ENCODE results near the gene S100A11. TPM values are rescaled to one million over a fixed set of nuclear protein-coding genes. Genes with fewer than 3 reads are reported as not detected.

Gene S100A11
- total and polyA plus RNA-seq, 9 of the 15 experiments (the other 6 are each of a cell fraction or from before 2014, with no cell fraction given), result 131 to 808 (median 235) TPM

DNA sequence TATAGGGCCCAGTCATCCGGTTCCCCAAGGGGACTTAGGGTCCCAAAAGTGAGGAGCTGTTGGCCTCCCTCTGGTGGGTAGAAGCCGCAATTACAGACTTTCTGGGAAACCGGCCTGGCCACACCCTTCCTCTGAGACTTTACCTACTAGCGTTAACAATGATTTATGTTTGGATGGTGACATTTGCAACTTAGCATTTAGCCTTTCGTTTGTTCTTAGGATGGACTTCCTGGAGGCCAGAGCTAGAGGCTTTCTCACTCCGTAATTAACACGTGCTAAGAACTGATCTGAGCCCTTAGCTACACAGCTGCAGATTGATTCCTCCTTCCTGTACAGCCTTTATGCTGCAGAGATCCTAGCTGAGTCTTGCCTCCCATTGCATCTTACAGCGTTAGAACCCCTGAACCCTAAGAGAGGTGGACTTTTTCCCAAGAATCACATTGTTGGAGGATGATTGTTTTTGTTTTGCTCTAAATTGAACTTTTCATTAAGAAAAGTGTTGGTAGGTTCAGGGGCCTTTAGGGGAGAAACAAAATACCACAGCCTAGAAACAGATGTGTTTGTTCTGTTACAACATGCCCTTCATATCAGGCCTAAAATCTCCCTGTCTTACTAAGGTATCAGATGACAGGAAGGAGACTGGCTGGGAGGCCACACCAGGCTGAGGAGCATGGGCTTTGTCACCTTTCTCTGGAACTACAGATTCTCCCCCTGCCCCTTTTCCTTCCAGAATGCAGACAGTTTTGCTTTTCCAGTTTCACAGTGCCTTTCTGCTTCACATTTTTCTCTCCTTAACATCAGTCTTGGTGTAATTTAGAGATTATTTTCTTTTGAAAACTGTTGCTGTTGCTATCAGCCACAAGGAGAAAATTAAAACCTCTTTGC, 1.9 kb downstream of the S100A11 start (continued):
- TF ChIP-seq ZC3H4 (CRISPR knock-in tag; IDR thresholded peaks at IDR 0.05; ENCODE audit: borderline replicate concordance), result no peak
- TF ChIP-seq, protein P1, sequence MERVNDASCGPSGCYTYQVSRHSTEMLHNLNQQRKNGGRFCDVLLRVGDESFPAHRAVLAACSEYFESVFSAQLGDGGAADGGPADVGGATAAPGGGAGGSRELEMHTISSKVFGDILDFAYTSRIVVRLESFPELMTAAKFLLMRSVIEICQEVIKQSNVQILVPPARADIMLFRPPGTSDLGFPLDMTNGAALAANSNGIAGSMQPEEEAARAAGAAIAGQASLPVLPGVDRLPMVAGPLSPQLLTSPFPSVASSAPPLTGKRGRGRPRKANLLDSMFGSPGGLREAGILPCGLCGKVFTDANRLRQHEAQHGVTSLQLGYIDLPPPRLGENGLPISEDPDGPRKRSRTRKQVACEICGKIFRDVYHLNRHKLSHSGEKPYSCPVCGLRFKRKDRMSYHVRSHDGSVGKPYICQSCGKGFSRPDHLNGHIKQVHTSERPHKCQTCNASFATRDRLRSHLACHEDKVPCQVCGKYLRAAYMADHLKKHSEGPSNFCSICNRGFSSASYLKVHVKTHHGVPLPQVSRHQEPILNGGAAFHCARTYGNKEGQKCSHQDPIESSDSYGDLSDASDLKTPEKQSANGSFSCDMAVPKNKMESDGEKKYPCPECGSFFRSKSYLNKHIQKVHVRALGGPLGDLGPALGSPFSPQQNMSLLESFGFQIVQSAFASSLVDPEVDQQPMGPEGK (CRISPR knock-in tag; IDR thresholded peaks at IDR 0.05; ENCODE audit: borderline replicate concordance), result no peak
- TF ChIP-seq ZNF507 (tag; conservative IDR thresholded peaks at IDR 0.05), result no peak
- TF ChIP-seq TAL1 (IDR thresholded peaks at IDR 0.05), result no peak
- peak; percentile 93 for TF ChIP-seq GATA2 (CRISPR knock-in tag; IDR thresholded peaks at IDR 0.05)
- TF ChIP-seq PYGO2 (tag; IDR thresholded peaks at IDR 0.05), result no peak
- TF ChIP-seq SAFB (IDR thresholded peaks at IDR 0.05; ENCODE audit: borderline replicate concordance, low read depth, low read length), result no peak
- TF ChIP-seq NR2F6 (CRISPR knock-in tag; IDR thresholded peaks at IDR 0.05), result no peak
- TF ChIP-seq KDM5B (IDR thresholded peaks at IDR 0.05; ENCODE audit: insufficient replicate concordance, low read depth, low read length), result peak; percentile 33
- no peak for TF ChIP-seq ZNF436 (CRISPR knock-in tag; IDR thresholded peaks at IDR 0.05)
- no peak for TF ChIP-seq KDM4B (IDR thresholded peaks at IDR 0.05; ENCODE audit: borderline replicate concordance in 2 of 2, low read depth in 1 of 2)
- no peak for TF ChIP-seq ELF4 (CRISPR knock-in tag; IDR thresholded peaks at IDR 0.05)
- no peak for TF ChIP-seq ZBTB34 (CRISPR knock-in tag; IDR thresholded peaks at IDR 0.05)
- TF ChIP-seq ZNF586 (CRISPR knock-in tag; conservative IDR thresholded peaks at IDR 0.05), result no peak
- 0 out of 4 replicates have a peak, but pooled peaks of 1 of the 2 experiments have one; percentile 58 for TF ChIP-seq SIN3A (IDR thresholded peaks at IDR 0.05; ENCODE audit: borderline replicate concordance in 2 of 2, control insufficient read depth in 1 of 2, low read depth in 2 of 2, low read length in 2 of 2)
- TF ChIP-seq, protein P2, sequence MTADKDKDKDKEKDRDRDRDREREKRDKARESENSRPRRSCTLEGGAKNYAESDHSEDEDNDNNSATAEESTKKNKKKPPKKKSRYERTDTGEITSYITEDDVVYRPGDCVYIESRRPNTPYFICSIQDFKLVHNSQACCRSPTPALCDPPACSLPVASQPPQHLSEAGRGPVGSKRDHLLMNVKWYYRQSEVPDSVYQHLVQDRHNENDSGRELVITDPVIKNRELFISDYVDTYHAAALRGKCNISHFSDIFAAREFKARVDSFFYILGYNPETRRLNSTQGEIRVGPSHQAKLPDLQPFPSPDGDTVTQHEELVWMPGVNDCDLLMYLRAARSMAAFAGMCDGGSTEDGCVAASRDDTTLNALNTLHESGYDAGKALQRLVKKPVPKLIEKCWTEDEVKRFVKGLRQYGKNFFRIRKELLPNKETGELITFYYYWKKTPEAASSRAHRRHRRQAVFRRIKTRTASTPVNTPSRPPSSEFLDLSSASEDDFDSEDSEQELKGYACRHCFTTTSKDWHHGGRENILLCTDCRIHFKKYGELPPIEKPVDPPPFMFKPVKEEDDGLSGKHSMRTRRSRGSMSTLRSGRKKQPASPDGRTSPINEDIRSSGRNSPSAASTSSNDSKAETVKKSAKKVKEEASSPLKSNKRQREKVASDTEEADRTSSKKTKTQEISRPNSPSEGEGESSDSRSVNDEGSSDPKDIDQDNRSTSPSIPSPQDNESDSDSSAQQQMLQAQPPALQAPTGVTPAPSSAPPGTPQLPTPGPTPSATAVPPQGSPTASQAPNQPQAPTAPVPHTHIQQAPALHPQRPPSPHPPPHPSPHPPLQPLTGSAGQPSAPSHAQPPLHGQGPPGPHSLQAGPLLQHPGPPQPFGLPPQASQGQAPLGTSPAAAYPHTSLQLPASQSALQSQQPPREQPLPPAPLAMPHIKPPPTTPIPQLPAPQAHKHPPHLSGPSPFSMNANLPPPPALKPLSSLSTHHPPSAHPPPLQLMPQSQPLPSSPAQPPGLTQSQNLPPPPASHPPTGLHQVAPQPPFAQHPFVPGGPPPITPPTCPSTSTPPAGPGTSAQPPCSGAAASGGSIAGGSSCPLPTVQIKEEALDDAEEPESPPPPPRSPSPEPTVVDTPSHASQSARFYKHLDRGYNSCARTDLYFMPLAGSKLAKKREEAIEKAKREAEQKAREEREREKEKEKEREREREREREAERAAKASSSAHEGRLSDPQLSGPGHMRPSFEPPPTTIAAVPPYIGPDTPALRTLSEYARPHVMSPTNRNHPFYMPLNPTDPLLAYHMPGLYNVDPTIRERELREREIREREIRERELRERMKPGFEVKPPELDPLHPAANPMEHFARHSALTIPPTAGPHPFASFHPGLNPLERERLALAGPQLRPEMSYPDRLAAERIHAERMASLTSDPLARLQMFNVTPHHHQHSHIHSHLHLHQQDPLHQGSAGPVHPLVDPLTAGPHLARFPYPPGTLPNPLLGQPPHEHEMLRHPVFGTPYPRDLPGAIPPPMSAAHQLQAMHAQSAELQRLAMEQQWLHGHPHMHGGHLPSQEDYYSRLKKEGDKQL (CRISPR knock-in tag; IDR thresholded peaks at IDR 0.05; ENCODE audit: borderline replicate concordance), result no peak
- TF ChIP-seq TBL1XR1 (IDR thresholded peaks at IDR 0.05; ENCODE audit: low read length in 2 of 2), result peak; percentile 32 to 38; a peak in 1 of 4 replicates
- TF ChIP-seq ZNF253 (CRISPR knock-in tag; conservative IDR thresholded peaks at IDR 0.05), result no peak
